GM12878 (cell line): ENCODE results near the gene PCSK1. TPM values are rescaled to one million over a fixed set of nuclear protein-coding genes. Genes with fewer than 3 reads are reported as not detected.

Source experiments
- ATAC-seq: fragments of 200-7000 bp; cut with Tn5 transposase; 3 replicates; pipeline ENCODE4 v1.9.1; 2020; ENCODE audit warnings: mild to moderate bottlenecking, moderate library complexity
- BruUV-seq: library from RNA; stranded (reverse); fragments of 400-500 nt; replicated peaks from 2 replicates; lab custom pipeline; 2021; lab: Mats Ljungman, UMichigan
- CTCF ChIA-PET: fragments of 300-600 bp; sonication (Branson Sonifier 250); formaldehyde crosslinking; extraction: SDS; loops from one replicate; lab custom pipeline; 2021; ENCODE audit warnings: inconsistent platforms; lab: Yijun Ruan, JAX
- POLR2A ChIA-PET: fragments of 350-600 bp; formaldehyde crosslinking; extraction: SDS; loops from one replicate; lab custom pipeline; 2021; ENCODE audit warnings: inconsistent platforms; lab: Charles Lee
- RAD21 ChIA-PET: fragments of 300-600 bp; sonication (Branson Sonifier 250); formaldehyde crosslinking; loops from one replicate; lab custom pipeline; 2023; ENCODE audit warnings: antibody characterized with exemption; ENCODE audit not compliant: unreplicated experiment; lab: Charles Lee
- SMC1A ChIA-PET: fragments of 300-600 bp; sonication (Branson Sonifier 250); formaldehyde crosslinking; loops from one replicate; lab custom pipeline; 2023; ENCODE audit not compliant: unreplicated experiment, uncharacterized antibody; lab: Charles Lee
- DNase-seq: peaks from one replicate; pipeline ENCODE4 v3.0.0-alpha.2; 2011; ENCODE audit warnings: low read depth, low spot score
- FAIRE-seq: peaks from 3 replicates; lab custom pipeline; 2011; peaks lifted over from hg19 to GRCh38; lab: Jason Lieb, UNC
- H2AFZ ChIP-seq: 2 replicates; pipeline ENCODE4 v1.6.0; 2011; ENCODE audit warnings: low read depth, low read length, control low read depth; ENCODE audit not compliant: control insufficient read depth
- H3K27ac ChIP-seq: 2 replicates; pipeline ENCODE4 v1.5.1; 2011; ENCODE audit warnings: control low read depth; ENCODE audit not compliant: control insufficient read depth, insufficient read depth
- H3K27me3 ChIP-seq, 2 experiments: replicated peaks in 1 of 2; 2 replicates each; pipeline versions ENCODE4 v1.6.0 to v1.6.1; 2011; ENCODE audit warnings: low read length in 1 of 2; ENCODE audit not compliant: control insufficient read depth in 2 of 2, insufficient read depth in 2 of 2
- H3K36me3 ChIP-seq, 2 experiments: 2 replicates each; pipeline ENCODE4 v1.5.1; 2011; ENCODE audit warnings: low read length in 1 of 2; ENCODE audit not compliant: control insufficient read depth in 2 of 2, insufficient read depth in 2 of 2
- H3K4me1 ChIP-seq: 2 replicates; pipeline ENCODE4 v1.6.1; 2011; ENCODE audit warnings: mild to moderate bottlenecking, low read length, moderate library complexity, mixed read lengths; ENCODE audit not compliant: control insufficient read depth, insufficient read depth
- H3K4me2 ChIP-seq: 2 replicates; pipeline ENCODE4 v1.6.0; 2011; ENCODE audit warnings: control low read depth; ENCODE audit not compliant: control insufficient read depth, insufficient read depth
- H3K4me3 ChIP-seq: fragments of 200-600 bp; sonication (generic); 2 replicates; pipeline ENCODE4 v1.5.1; 2016
- H3K79me2 ChIP-seq: 2 replicates; pipeline ENCODE4 v1.6.0; 2011; ENCODE audit warnings: low read length; ENCODE audit not compliant: control insufficient read depth, insufficient read depth
- H3K9ac ChIP-seq: 2 replicates; pipeline ENCODE4 v1.8.0; 2011; ENCODE audit warnings: low read length, control low read depth, mixed read lengths; ENCODE audit not compliant: control insufficient read depth, insufficient read depth
- H3K9me3 ChIP-seq: replicated peaks from 3 replicates; pipeline ENCODE4 v1.5.1; 2011; ENCODE audit warnings: mild to moderate bottlenecking, low read length; ENCODE audit not compliant: control insufficient read depth, insufficient read depth
- H4K20me1 ChIP-seq: 2 replicates; pipeline ENCODE4 v1.6.0; 2011; ENCODE audit not compliant: control insufficient read depth, insufficient read depth
- BACH1 ChIP-seq: fragments of 450-650 bp; IDR thresholded peaks from 2 replicates; pipeline ENCODE4 v1.6.1; 2017; ENCODE audit warnings: mild to moderate bottlenecking, borderline replicate concordance
- BMI1 ChIP-seq: fragments of 450-650 bp; IDR thresholded peaks from 2 replicates; pipeline ENCODE4 v1.6.1; 2016; ENCODE audit warnings: mild to moderate bottlenecking, moderate library complexity, borderline replicate concordance
- CBFB ChIP-seq: IDR thresholded peaks from 2 replicates; pipeline ENCODE4 v1.6.1; 2016; ENCODE audit warnings: antibody characterized with exemption, low read depth
- E2F4 ChIP-seq: IDR thresholded peaks from 2 replicates; pipeline ENCODE4 v1.6.1; 2012; ENCODE audit warnings: low read depth, low read length, improper control_type of control experiment
- EP300 ChIP-seq, 2 experiments: fragments of 150-350 bp in 1 of 2; IDR thresholded peaks; 2 replicates each; pipeline ENCODE4 v1.6.1; 2011 to 2012; ENCODE audit warnings: low read depth in 2 of 2, low read length in 2 of 2, borderline replicate concordance in 1 of 2, improper control_type of control experiment in 1 of 2, inconsistent platforms in 1 of 2; ENCODE audit not compliant: control insufficient read depth in 1 of 2
- FOS ChIP-seq: IDR thresholded peaks from 3 replicates; pipeline ENCODE4 v1.6.1; 2011; ENCODE audit warnings: borderline replicate concordance; ENCODE audit not compliant: insufficient read length; ENCODE audit errors: extremely low read depth
- MYB ChIP-seq: fragments of 150-350 bp; IDR thresholded peaks from 2 replicates; pipeline ENCODE4 v1.6.1; 2014; ENCODE audit warnings: mild to moderate bottlenecking, low read depth, low read length, borderline replicate concordance
- POLR2A ChIP-seq: IDR thresholded peaks from 2 replicates; pipeline ENCODE4 v1.6.1; 2011; ENCODE audit warnings: low read depth, mild to moderate bottlenecking, low read length
- RAD51 ChIP-seq: fragments of 450-650 bp; IDR thresholded peaks from 2 replicates; pipeline ENCODE4 v1.6.1; 2016; ENCODE audit warnings: moderate library complexity, mild to moderate bottlenecking, inconsistent platforms
- RCOR1 ChIP-seq: conservative IDR thresholded peaks from 2 replicates; pipeline ENCODE4 v1.6.1; 2012; ENCODE audit warnings: low read depth, low read length, improper control_type of control experiment
- SMAD5 ChIP-seq: IDR thresholded peaks from 2 replicates; pipeline ENCODE4 v1.6.1; 2016; ENCODE audit warnings: antibody characterized with exemption, low read depth
- SMARCA5 ChIP-seq: fragments of 450-650 bp; IDR thresholded peaks from 2 replicates; pipeline ENCODE4 v1.6.1; 2017; ENCODE audit warnings: mild to moderate bottlenecking
- TCF3 ChIP-seq: IDR thresholded peaks from 2 replicates; pipeline ENCODE4 v1.6.1; 2012; ENCODE audit warnings: low read depth, mild to moderate bottlenecking, low read length, borderline replicate concordance; ENCODE audit not compliant: insufficient read depth
- WGBS: methylation state at CpG from one replicate; pipeline ENCODE4 v1.1.6; 2016; ENCODE audit warnings: low lambda C conversion rate; ENCODE audit not compliant: insufficient replicate concordance, insufficient coverage; ENCODE audit errors: missing lambda C conversion rate; 5-methylcytosine and 5-hydroxymethylcytosine counted together
- in situ Hi-C: fragments of 300-500 bp; cut with MboI; formaldehyde crosslinking; loops from 9 replicates; pipeline ENCODE4 v1.14.3; 2018; ENCODE audit warnings: mixed read lengths
- intact Hi-C: fragments of 100-400 bp; cut with micrococcal nuclease; formaldehyde crosslinking; loops from one replicate; pipeline ENCODE4 v1.14.2; 2022; ENCODE audit not compliant: unreplicated experiment
- polyA plus RNA-seq, 11 experiments: library from polyadenylated mRNA; depleted of rRNA in 4 of 11; unstranded in 6 of 11; stranded (reverse) in 5 of 11; fragments of >200 nt; fragmentation: Nextera tagmentation in 4 of 11; fragmentation: Illumina TruSeq in 1 of 11; extraction: Ambion mirVana in 4 of 11; extraction: Trizol in 1 of 11; gene quantifications; 1 replicate in 1 of 11; 2 replicates in 10 of 11; pipeline versions ENCODE4 v1.2.1 to v1.2.3, GENCODE V29; 2011 to 2016; ENCODE audit warnings: inconsistent platforms in 2 of 11, missing spikeins in 2 of 11, low read depth in 1 of 11
- total RNA-seq, 4 experiments: library from RNA; depleted of rRNA in 3 of 4; stranded (reverse); fragments of >200 nt in 3 of 4; fragmentation: Illumina TruSeq in 1 of 4; extraction: Trizol in 1 of 4; gene quantifications; 2 replicates each; pipeline versions ENCODE4 v1.2.1 to v1.2.3, GENCODE V29; 2013 to 2021

PCSK1 gene
- total and polyA plus RNA-seq, 10 of the 15 experiments (the other 5 are each of a cell fraction or from before 2014, with no cell fraction given) = 0.03 to 0.24 (median 0.07) TPM; not detected in 4

DNA sequence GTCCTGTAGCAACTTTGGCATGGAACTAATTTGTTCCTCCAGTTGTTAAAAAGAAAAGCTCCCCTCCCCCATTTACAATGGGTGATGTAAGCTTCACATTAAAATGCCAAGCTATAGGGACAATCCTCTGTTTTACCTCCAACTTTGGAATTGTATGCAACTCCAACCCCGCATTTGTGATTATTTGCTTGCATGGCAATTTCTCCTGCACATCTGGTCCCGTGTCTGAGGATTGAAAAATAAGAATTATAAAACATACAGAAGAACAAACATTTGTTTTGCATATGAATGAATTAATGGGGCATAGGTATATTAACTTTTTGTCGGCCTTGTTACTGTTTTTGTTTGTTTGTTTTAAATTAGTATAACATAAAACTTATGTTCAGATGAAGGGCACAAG lies 17.2 kb downstream of the PCSK1 start:
- in situ Hi-C loops = no loop called here
- Histone ChIP-seq H3K4me3 (no peak overlapping the region), H3K4me2 (no peak overlapping the region), H3K79me2 (no peaks in the 10 kb centered on the region), H2AFZ (no peak overlapping the region), H3K36me3 (no peaks in the 10 kb centered on the region), H3K27ac (no peak overlapping the region), H4K20me1 (no peaks in the 10 kb centered on the region), H3K9ac (no peak overlapping the region), H3K4me1 (no peaks in the 10 kb centered on the region), H3K27me3 (no peaks in the 10 kb centered on the region), H3K9me3 (no peaks in the 10 kb centered on the region)
- ChIA-PET POLR2A (interaction anchor here (0.7 kb wide), 1 partner anchor 179 kb away, joined by 3 read pairs; no protein-coding TSS in a partner anchor), CTCF (interaction anchor here (0.6 kb wide), 1 partner anchor 25 kb away, joined by 3 read pairs; no protein-coding TSS in a partner anchor), RAD21 (no interaction called here), SMC1A (no interaction called here)
- ATAC-seq (no peak), DNase-seq (no peak)
- WGBS = 39% methylated on average over 3 of the region's 3 CpGs
- BruUV-seq = no TSS peak
- TF ChIP-seq EP300 (IDR thresholded peaks at IDR 0.05; ENCODE audit: borderline replicate concordance in 1 of 2, control insufficient read depth in 1 of 2, low read depth in 2 of 2, low read length in 2 of 2) = no peak
- no peak for TF ChIP-seq BACH1
- TF ChIP-seq SMARCA5 = no peak
- TF ChIP-seq TCF3 = no peak
- no peak for TF ChIP-seq RAD51
- no peak for TF ChIP-seq FOS
- no peak for TF ChIP-seq MYB
- no peak for TF ChIP-seq RCOR1
- TF ChIP-seq E2F4 = no peak
- TF ChIP-seq SMAD5 = no peak
- no peak for TF ChIP-seq BMI1
- no peak for TF ChIP-seq CBFB
- no peak for TF ChIP-seq POLR2A
- TF ChIP-seq, all 136 proteins: peak for 0
- intact Hi-C loops = no loop called here
- FAIRE-seq = no peak
